Heart left ventricle (tissue), 16 donors: ENCODE measurements around the gene TLK2. TPM values are rescaled to one million over a fixed set of nuclear protein-coding genes. Genes with fewer than 3 reads are reported as not detected.

ENCODE experiments used
- ATAC-seq, 4 donors: fragments of 200-7000 bp; cut with Tn5 transposase; one replicate each; pipeline ENCODE4 v1.9.1; 2020 to 2022; ENCODE audit warnings: moderate library complexity in 4 of 4, mild to moderate bottlenecking in 3 of 4, moderate number of reproducible peaks in 1 of 4
- DNase-seq, 5 donors: peaks; one replicate each; pipeline ENCODE4 v3.0.0-alpha.2; 2020
- H3K27ac ChIP-seq, 12 donors: fragments of 200-600 bp; sonication (generic) in 4 of 12; one replicate each; pipeline versions ENCODE4 v1.5.0 to v1.8.0; 2016 to 2022; ENCODE audit warnings: mild to moderate bottlenecking in 2 of 12
- H3K27me3 ChIP-seq, 9 donors: fragments of 200-600 bp; sonication (generic) in 2 of 9; one replicate each; pipeline versions ENCODE4 v1.5.1 to v1.8.0; 2016 to 2022; ENCODE audit warnings: mild to moderate bottlenecking in 3 of 9
- H3K36me3 ChIP-seq, 9 donors: fragments of 200-600 bp; sonication (generic) in 2 of 9; one replicate each; pipeline versions ENCODE4 v1.5.0 to v1.8.0; 2018 to 2022; ENCODE audit warnings: mild to moderate bottlenecking in 2 of 9
- H3K4me1 ChIP-seq, 12 donors: fragments of 200-600 bp; sonication (generic) in 4 of 12; one replicate each; pipeline versions ENCODE4 v1.5.0 to v1.8.0; 2016 to 2022; ENCODE audit warnings: mild to moderate bottlenecking in 3 of 12
- H3K4me3 ChIP-seq, 12 donors: fragments of 200-600 bp; sonication (generic) in 4 of 12; one replicate each; pipeline versions ENCODE4 v1.5.0 to v1.8.0; 2017 to 2022; ENCODE audit warnings: mild to moderate bottlenecking in 9 of 12, moderate library complexity in 4 of 12
- H3K9me3 ChIP-seq, 12 donors: fragments of 200-600 bp; sonication (generic) in 4 of 12; one replicate each; pipeline versions ENCODE4 v1.5.0 to v1.8.0; 2016 to 2022; ENCODE audit warnings: mild to moderate bottlenecking in 1 of 12
- POLR2A ChIP-seq, 2 donors: fragments of 450-650 bp; IDR thresholded peaks; one replicate each; pipeline ENCODE4 v1.6.1; 2017; ENCODE audit warnings: antibody characterized with exemption in 2 of 2, mild to moderate bottlenecking in 2 of 2, moderate library complexity in 2 of 2
- WGBS, 4 donors: extraction: QIAGEN DNeasy Blood & Tissue Kit in 2 of 4; methylation state at CpG; one replicate each; pipeline versions ENCODE4 v1.1.5 to v1.1.7; 2013 to 2018; 5-methylcytosine and 5-hydroxymethylcytosine counted together
- intact Hi-C, 10 donors: fragments of 100-400 bp; cut with DNase I; formaldehyde crosslinking; loops; one replicate each; pipeline versions ENCODE4 v1.11.1 to v1.14.2; 2022
- polyA plus RNA-seq, 2 donors: library from polyadenylated mRNA; stranded (reverse); fragments of 200-250 nt; gene quantifications; one replicate each; pipeline ENCODE4 v1.2.3, GENCODE V29; 2013
- total RNA-seq, 9 donors: library from RNA; depleted of rRNA in 2 of 9; stranded (reverse); fragments of >200 nt in 2 of 9; fragmentation: NEBNext Ultra II Directional in 3 of 9; extraction: Animal tissue kit (Norgen Biotek cat#: 25700) in 3 of 9; gene quantifications; one replicate each; pipeline versions ENCODE4 v1.1.0 to v1.2.4, GENCODE V29; 2016 to 2023
- TF ChIP-seq, protein P1 (sequence below), 12 donors: fragments of 200-600 bp; sonication (generic) in 4 of 12; IDR thresholded peaks; one replicate each; pipeline versions ENCODE4 v1.5.0 to v1.8.0; 2018 to 2022; ENCODE audit warnings: antibody characterized with exemption in 12 of 12, mild to moderate bottlenecking in 5 of 12
- donor health status: ischemic (EF 13 %, LVEDD 7.1; RV severe dilation, severe dysfunction).
- donor health status: healthy with polysubstance abuse.
- donor health status: DM: no; HTN: yes; CAD: no.
- donor health status: DM: no; HTN: no; CAD: no.
- donor health status: ischemic (EF 25% LVEDD 6.9; RV normal size, moderate dysfunction).
- donor health status: ischemic (EF 25% LVEDD 5.7; RV mildly dilated, moderate dysfunction).
- donor health status: healthy.
- donor health status: DM: yes; HTN: yes; CAD: no.
- donor health status: ischemic (EF 35%, LVEDD 5.7; RV mildly dilated, moderate dysfunction).
- donor health status: nonischemic (EF 11% LVEDD 7.7; RV severe dilation, severe dysfunction).
- donor health status: DM: yes; HTN: yes; CAD: no.
- donor health status: PGD.
- donor health status: ischemic (EF 29% LVEDD 5.4; RV normal size, mild dysfunction).
- donor health status: nonischemic (EF 23%, LVEDD 6.1; RV moderate dilation, normal function).

TLK2 gene
- total and polyA plus RNA-seq, 11 donors: 11.0 to 36.8 (median 29.5) TPM

DNA sequence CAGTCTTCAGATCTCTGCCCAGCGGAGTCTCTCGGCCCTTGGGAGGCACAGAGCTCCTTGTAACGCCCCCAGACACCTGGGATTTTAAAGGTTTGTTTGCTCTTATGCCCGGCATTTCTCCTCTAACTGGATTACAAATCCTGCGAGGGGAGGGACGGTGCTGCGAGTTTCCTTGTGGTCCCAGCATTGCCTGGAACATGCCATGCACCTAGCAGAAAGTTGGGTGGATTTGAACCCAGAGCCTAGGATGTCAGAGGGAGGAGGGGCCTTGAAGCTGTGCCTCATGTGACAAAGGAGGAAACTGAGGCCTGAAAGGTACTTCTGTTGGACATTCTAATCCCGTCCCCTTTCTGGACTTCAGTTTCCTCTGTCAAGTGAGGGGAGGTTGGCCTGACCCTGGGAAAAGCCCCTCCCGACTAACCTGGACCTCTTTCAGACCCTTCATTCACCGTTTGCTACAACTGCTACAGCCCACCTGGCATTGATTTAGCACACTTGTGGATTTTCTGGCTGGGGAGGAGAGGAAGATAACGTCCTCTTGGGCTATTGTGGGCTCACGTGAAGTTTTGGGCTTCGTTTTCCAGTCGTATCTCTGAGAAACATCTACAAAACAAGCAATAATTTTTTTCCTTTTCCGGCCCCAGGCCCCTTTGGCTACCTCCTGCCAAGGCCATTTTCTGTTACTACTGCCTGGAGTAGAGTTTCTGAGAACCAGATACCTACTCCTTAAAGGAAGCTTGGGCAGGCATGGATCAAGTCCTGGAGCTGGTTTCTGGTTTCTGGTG lies 179.7 kb downstream of the TLK2 start:
- TF ChIP-seq, protein P1, sequence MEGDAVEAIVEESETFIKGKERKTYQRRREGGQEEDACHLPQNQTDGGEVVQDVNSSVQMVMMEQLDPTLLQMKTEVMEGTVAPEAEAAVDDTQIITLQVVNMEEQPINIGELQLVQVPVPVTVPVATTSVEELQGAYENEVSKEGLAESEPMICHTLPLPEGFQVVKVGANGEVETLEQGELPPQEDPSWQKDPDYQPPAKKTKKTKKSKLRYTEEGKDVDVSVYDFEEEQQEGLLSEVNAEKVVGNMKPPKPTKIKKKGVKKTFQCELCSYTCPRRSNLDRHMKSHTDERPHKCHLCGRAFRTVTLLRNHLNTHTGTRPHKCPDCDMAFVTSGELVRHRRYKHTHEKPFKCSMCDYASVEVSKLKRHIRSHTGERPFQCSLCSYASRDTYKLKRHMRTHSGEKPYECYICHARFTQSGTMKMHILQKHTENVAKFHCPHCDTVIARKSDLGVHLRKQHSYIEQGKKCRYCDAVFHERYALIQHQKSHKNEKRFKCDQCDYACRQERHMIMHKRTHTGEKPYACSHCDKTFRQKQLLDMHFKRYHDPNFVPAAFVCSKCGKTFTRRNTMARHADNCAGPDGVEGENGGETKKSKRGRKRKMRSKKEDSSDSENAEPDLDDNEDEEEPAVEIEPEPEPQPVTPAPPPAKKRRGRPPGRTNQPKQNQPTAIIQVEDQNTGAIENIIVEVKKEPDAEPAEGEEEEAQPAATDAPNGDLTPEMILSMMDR (IDR thresholded peaks at IDR 0.05): no peak
- no peak for TF ChIP-seq POLR2A (IDR thresholded peaks at IDR 0.05)
- DNase-seq (no peak), ATAC-seq (no peak)
- Histone ChIP-seq H3K27ac (no peak overlapping the region), H3K27me3 (no peaks in the 10 kb centered on the region), H3K9me3 (peaks cover 0 to 14% (median 5%) of the 10 kb centered on the region in 12 donors), H3K4me3 (no peak overlapping the region), H3K4me1 (peaks cover 0 to 19% (median 12%) of the 10 kb centered on the region in 12 donors), H3K36me3 (no peaks in the 10 kb centered on the region)
- intact Hi-C loops: loop anchor here in 1 of 10 donors (10.0 kb wide), 1 partner anchor 54 kb away; no protein-coding TSS in a partner anchor
- 88 to 92% (median 89%) methylated on average over 15 of the region's 15 CpGs for WGBS, 4 donors

DNA sequence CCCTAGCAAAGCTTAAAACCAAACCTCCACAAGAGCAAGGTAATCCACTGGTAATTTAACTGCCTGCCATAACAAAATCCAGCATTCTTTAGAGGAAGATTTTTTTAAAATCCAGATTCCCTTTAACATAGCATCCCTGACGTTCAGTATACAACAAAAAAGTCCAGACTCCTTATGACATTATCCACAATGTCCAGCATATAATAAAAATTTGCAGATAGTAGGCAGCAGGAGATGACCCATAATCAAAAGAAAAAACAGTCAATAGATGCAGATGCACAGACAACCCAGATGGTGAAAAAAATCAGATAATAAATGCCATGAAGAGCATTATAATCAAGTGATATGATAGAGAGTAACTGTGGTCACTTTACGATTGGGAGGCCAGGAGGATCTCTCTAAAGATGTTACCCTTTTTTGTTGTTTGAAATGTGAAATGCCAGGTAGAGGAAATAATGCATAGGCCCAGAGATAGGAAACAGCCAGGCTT lies 182.0 kb downstream of the TLK2 start:
- DNase-seq (no peak), ATAC-seq (no peak)
- peaks cover 0 to 3% (median 0%) of the 10 kb centered on the region in 12 donors for H3K4me1 ChIP-seq
- H3K36me3 ChIP-seq: peaks cover 0 to 4% (median 0%) of the 10 kb centered on the region in 9 donors
- intact Hi-C loops: no loop called here
- peaks cover 0 to 14% (median 5%) of the 10 kb centered on the region in 12 donors for H3K9me3 ChIP-seq
- 90 to 97% (median 93%) methylated on average over 2 of the region's 2 CpGs for WGBS, 4 donors
- TF ChIP-seq, protein P1 (IDR thresholded peaks at IDR 0.05): no peak
- TF ChIP-seq POLR2A (IDR thresholded peaks at IDR 0.05): no peak
- H3K4me3 ChIP-seq: no peak overlapping the region
- no peak overlapping the region for H3K27ac ChIP-seq
- H3K27me3 ChIP-seq: no peaks in the 10 kb centered on the region

DNA sequence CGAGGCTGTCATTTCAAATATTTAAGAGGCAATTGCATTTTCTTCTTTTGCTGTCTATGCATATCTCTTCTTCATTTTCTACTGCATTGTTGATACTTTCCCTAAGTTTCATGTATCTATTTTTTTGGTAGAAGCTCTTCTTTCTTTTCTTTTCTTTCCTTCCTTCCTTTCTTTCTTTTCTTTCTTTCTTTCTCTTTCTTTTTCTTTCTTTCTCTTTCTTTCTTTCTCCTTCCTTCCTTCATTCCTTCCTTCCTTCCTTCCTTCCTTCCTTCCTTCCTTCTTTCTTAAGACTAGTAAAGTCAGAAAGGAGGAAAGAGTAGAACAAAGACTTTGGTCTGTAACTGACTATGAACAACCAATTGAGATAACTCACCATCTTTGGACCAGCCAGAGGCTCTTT lies 182.7 kb downstream of the TLK2 start:
- 94 to 100% (median 97%) methylated on average over 1 of the region's 1 CpG for WGBS, 4 donors
- DNase-seq: no peak
- peaks cover 0 to 5% (median 0%) of the 10 kb centered on the region in 9 donors for H3K36me3 ChIP-seq
- no peak overlapping the region for H3K27ac ChIP-seq
- H3K4me1 ChIP-seq: peaks cover 0 to 2% (median 0%) of the 10 kb centered on the region in 12 donors
- no peaks in the 10 kb centered on the region for H3K27me3 ChIP-seq
- intact Hi-C loops: no loop called here
- peaks cover 0 to 14% (median 5%) of the 10 kb centered on the region in 12 donors for H3K9me3 ChIP-seq
- no peak for ATAC-seq
- no peak overlapping the region for H3K4me3 ChIP-seq
- no peak for TF ChIP-seq POLR2A (IDR thresholded peaks at IDR 0.05)
- TF ChIP-seq, protein P1 (IDR thresholded peaks at IDR 0.05): no peak

DNA sequence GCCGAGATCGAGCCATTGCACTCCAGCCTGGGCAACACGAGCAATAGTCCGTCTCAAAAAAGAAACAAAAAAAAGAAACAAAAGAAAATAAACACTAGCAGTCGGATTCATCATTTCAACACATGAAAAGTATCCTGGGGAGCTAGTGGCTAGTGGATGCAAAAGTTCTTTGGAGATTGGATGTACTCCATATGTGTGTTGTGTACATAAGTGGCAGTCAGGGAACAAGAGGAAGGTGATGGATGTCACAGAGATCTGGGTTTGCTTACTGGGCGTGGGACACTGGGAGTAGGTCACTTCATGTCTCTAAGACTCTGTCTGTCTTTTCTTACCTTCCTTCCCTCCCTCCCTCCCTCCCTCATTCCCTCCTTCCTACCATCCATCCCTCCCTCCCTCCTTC lies 184.2 kb downstream of the TLK2 start:
- H3K27me3 ChIP-seq: no peaks in the 10 kb centered on the region
- H3K4me1 ChIP-seq: no peaks in the 10 kb centered on the region
- H3K9me3 ChIP-seq: peaks cover 0 to 14% (median 5%) of the 10 kb centered on the region in 12 donors
- no peak overlapping the region for H3K27ac ChIP-seq
- intact Hi-C loops: no loop called here
- DNase-seq (no peak), ATAC-seq (no peak)
- H3K4me3 ChIP-seq: no peak overlapping the region
- no peak for TF ChIP-seq POLR2A (IDR thresholded peaks at IDR 0.05)
- TF ChIP-seq, protein P1 (IDR thresholded peaks at IDR 0.05): no peak
- peaks cover 0 to 18% (median 0%) of the 10 kb centered on the region in 9 donors for H3K36me3 ChIP-seq
- WGBS, 4 donors: 89 to 92% (median 91%) methylated on average over 6 of the region's 6 CpGs
